DND-41 (cell line): ENCODE measurements around the gene VRTN.

ENCODE experiments used
- EZH2 ChIP-seq: IDR thresholded peaks from 3 replicates; pipeline ENCODE4 v1.6.1; 2012; ENCODE audit warnings: borderline replicate concordance, low read depth, mild to moderate bottlenecking, moderate library complexity, low read length, inconsistent platforms; ENCODE audit not compliant: severe bottlenecking
- TF ChIP-seq, protein P1 (sequence below): IDR thresholded peaks from 2 replicates; pipeline ENCODE4 v1.5.1; 2012; ENCODE audit warnings: borderline replicate concordance, low read length, moderate library complexity, mild to moderate bottlenecking; ENCODE audit not compliant: poor library complexity, severe bottlenecking; ENCODE audit errors: extremely low read depth

DNA sequence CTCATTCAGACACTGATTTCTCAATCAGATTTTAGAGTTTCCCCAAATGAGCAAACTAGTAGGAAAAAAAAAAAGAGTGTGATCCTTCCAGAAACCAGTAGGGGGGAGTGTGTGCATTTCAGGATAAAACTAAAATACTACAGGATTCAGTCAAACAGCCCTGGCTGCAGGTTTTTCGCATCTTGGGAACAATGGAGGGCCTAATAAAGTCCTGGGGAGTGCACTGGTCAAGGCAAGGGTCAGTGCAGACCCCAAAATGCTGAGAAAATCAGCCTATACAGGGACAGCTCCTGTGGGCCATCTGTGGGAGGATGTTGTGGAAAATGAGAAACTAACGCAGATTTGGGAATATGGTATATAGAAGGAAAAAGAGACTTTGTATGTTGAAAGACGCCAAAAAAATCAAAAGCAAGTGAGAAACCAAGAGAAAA lies 23.3 kb upstream of the VRTN start:
- TF ChIP-seq, protein P1, sequence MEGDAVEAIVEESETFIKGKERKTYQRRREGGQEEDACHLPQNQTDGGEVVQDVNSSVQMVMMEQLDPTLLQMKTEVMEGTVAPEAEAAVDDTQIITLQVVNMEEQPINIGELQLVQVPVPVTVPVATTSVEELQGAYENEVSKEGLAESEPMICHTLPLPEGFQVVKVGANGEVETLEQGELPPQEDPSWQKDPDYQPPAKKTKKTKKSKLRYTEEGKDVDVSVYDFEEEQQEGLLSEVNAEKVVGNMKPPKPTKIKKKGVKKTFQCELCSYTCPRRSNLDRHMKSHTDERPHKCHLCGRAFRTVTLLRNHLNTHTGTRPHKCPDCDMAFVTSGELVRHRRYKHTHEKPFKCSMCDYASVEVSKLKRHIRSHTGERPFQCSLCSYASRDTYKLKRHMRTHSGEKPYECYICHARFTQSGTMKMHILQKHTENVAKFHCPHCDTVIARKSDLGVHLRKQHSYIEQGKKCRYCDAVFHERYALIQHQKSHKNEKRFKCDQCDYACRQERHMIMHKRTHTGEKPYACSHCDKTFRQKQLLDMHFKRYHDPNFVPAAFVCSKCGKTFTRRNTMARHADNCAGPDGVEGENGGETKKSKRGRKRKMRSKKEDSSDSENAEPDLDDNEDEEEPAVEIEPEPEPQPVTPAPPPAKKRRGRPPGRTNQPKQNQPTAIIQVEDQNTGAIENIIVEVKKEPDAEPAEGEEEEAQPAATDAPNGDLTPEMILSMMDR, result peak; percentile 68
- no peak for TF ChIP-seq EZH2
